GM18517 (cell line): Measurements from ENCODE around the gene WDR33.

Experiments
- ATAC-seq: cut with Tn5 transposase; IDR thresholded peaks from one replicate; pipeline ENCODE4 v1.9.1; 2021; ENCODE audit warnings: mild to moderate bottlenecking, moderate library complexity; ENCODE audit not compliant: unreplicated experiment

The WDR33 gene

DNA sequence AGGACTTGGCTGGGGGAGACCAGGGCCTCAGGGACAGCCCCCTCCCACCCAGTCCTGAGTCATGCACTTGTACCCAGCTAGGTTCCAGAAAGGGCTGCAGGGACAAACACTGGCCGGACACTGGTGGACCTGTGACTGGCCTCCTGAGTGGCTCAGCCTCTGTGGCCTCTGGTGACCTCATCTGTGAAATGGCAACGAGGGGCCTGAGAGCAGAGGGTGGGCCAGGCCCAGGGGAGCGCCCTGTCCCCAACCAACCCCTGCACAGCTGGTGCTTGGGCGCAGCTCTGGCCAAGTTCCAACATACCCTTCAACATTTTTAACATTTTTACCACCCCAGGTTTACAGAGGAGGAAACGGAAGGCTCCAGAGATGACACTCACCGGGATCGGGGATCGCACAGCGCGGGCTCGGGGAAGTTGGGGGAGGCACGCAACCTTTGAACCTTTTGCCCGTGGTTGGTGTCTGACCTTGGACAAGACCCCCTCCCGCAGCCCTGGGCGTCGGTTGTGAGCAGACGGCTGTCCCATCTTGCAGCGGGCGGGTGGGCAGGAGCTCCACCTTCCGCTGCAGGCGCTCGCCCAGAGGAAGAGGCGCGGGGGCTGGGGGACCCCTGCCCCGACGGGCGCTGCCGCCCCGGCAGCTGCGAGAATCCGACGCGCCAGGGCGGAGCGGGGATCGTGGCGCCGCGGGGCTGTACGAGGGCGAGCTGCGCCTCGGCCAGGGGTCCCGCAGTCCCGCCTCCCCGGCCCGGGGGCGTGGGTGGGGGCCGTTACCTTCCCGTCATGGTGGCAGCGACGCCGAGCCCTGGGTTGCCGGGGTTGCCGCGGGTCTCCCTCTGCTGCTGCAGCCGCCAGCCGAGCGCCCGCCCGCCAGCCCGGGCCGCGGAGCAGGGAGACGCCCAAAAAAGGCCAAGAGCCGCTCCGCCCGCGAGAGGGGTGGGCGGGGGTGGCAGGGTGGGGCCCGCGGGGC is 136.4 kb downstream of the WDR33 start:
- ATAC-seq, result no peak

GRCh38 chr2:127673291-127674069 is 137.5 kb downstream of the WDR33 start:
- ATAC-seq, result no peak

DNA sequence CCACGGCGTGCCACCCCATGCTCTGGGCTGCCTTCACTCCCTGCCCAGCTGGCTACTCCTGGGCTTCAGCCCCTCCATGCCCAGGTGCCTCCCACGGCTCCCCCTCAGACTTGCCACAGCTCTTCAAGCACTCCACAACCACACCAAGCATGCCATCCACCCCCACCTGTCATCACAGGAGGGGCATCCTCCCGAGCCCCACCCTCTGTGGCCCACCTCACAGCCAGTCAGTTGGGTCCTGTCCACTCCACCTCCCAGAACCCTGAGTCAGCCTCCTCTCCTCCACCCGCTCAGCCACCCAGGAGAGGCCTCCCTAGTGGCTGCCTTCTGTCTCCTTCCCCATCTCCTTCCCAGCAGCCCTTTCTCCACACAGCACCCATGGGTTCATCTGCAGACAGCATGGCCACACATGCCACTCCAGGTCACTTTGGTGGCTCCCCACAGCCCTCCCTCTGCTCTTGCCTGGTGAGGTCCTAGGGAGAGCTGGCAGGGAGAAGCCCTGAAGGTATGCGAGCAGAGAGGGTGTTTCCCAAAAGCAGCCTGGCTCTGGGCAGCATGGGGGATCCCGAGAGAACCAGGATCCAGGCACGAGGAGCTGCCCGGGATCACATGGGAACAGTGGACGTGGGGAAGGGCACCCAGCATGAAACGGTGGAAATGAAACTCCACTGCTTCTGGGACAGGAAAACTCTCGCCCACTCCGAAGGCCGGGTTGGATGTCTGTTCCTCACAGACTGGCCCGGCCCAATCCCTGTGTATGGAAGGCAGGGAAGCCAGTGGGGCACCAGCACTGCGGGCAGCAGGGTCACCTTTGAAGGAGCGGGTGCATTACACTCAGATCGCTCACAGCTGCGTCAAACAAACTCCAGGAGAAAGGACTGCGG is 138.4 kb downstream of the WDR33 start:
- no peak for ATAC-seq

DNA sequence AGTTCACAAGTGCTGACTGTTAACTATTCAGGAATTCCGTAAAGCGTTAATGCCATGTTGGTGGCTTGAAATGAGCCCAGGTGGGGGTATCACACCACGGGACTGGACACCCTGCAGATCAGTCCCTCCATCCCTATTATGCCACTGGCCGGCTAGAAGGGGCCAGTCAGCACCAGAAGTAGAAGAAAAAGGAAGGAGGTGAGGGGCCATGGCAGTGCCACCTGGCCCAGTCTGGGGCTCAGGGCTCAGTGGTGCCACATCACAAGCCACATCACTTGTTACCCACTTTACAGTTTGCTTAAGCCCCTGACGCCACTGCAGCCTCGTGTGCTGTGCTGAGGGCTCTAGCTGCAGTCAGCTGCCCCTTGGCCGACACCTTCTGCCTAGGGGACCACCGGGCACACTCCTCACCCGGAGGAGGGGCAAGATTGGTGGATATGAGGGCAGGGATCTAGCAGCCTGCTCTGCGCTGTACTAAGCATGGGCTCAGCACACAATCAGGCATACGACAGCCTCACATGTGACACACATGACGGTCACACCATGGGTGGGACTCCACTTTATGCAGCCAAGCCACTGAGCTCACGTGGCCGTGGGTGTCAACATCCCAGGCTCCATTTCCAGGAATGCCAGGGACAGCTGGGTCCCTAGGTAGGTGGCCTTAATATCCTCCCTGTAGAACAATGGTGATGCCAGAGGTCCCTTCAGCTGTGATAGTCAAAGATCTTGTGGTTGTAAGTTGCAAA is 139.2 kb downstream of the WDR33 start:
- ATAC-seq, result no peak

- ATAC-seq, result no peak
These were observed 140.0 kb downstream of the WDR33 start for GRCh38 chr2:127670957-127671290.

- no peak for ATAC-seq
These were observed 140.7 kb downstream of the WDR33 start for GRCh38 chr2:127670055-127670956.

GRCh38 chr2:127669056-127669455 is 141.9 kb downstream of the WDR33 start:
- no peak for ATAC-seq

DNA sequence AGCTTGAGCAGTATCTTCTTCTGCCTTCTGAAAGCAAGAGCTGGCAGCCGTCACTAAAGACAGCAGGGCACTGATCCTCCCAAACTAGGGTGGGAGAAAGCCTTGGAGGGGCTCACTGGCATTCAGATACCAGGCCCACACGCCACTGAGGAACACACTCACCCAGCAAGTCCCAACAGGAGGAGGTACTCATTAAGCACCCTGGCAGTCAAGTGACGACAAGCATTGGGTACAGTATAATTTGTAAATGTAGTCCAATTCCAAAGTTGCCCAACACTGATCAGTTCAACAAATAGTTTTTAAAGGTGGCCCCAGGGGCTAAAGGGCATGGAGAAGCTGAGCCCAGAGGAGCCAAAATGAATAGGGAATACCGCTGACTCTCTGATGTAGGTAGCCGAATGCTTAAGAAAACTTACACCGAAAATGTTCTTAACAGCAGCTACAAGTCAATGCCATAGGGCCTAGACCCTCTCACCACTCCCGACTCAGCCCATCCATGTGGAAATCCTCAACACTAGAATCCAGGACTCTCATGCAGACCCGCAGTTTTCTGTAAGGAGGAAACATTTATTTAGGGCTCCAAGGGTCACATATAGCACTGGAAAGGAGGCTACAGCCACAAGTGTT is 145.6 kb downstream of the WDR33 start:
- ATAC-seq, result no peak

DNA sequence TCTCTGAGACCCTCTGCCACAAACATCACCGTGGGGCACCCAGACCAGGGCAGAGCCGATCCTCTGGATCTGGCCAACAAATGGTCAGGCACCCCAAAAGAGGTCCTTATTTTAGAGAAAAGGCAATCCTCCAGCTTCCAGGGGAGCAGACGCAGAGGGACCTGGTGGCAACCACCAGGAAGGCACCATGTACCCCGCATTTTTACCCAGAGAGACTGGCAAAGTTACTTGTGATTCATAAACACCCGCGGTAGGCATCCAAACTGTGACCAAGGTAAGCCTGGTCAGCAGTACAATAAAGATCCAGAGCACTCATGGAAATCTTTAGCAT is 146.1 kb downstream of the WDR33 start:
- no peak for ATAC-seq

- no peak for ATAC-seq
These were observed 146.7 kb downstream of the WDR33 start for GRCh38 chr2:127664065-127664894.

DNA sequence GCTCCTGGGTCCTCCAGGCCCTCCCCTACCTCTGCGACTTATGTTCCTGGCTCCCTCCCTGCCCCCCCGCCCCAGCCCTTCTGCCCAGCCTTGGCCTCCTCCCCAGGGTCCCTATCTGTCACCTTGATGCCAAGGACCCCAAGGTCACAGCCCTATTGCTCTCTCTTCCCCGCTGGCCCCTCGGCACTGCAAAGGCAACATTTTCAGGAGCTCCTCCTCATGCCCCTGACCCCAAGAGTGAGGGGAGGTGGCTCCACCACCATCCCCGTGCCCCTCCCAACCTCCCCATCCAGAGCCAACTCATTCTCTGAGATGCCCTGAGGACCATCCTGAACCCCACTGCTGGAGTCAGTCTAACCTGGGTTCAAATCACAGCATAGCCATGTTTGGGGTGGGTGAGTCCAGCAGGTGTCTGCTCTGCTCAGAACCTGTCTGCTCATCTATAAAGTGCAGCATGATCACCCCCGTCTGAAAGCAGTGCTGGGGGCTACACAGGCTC is 147.4 kb downstream of the WDR33 start:
- no peak for ATAC-seq

- no peak for ATAC-seq
These were observed 147.9 kb downstream of the WDR33 start for GRCh38 chr2:127662937-127663565.

DNA sequence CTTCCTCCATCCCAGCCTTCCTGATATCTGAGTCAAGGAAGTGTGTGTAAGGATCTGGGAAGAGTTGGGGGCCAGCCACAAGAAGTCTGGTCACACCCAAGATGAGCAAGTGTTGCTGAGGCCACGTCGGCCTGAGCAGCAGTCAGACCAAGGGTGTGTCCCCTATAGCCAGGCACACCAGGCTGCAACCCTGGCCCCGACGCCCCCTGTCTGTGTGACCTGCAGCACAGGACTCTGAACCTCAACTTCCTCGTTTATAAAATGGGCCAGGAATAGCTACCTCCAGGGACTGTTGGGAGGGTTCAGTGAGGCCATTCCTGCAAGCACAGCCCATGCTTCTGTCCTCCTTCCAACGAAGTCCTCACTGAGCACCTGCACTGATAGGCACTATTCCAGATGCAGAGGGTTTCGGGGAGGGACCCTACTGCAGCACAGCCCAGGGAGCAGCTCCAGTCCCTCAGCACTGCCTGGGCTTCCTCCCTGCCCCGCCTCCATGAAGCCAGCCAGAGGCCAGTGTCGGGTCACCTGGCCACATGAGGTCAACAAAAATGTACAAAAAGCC is 148.9 kb downstream of the WDR33 start:
- ATAC-seq, result no peak

DNA sequence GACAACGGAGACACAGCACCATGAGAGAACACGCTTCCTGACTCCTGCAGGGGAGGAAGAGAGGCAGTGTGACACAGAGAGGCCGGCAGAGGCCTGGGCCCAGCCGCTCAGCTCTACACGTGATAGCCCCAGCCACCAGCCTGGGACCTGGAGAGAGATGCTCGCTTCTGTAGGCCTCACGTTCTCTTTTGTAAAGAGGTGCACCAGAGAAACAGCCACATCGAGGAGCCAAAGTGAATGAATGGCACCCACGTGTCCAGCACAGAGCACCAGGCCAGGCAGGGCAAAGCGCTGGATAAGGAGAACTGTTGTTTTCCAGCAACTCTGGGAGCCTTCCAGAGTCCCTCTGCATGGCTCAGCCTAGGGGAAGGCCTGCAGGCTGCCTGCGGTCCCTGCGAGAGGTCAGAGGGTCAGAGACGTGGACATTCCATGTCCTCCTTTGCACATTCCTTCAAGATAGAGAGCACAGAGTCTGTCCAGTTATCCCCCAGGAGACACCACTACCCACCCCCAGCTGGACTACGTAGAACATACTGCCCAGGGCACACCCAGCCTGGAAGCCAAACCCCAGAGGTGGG is 149.8 kb downstream of the WDR33 start:
- ATAC-seq, result no peak

DNA sequence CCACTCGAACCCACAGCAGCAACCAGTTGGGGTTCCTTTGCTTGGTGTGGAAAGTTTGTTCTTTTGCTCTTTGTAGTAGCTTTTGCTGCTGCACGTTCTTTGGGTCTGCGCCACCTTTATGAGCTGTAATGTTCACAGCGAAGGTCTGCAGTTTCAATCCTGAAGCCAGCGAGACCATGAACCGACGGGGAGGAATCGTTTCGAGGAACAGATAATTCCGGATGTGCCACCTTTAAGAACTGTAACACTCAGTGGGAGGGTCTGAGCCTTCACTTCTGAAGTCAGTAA is 150.7 kb downstream of the WDR33 start:
- ATAC-seq, result no peak

GRCh38 chr2:127659408-127660290 is 151.3 kb downstream of the WDR33 start:
- ATAC-seq, result no peak
